Measurements from ENCODE around the gene TFF1.

Gene TFF1

GRCh38 chr21:42341776-42342542 lies 24.4 kb downstream of the TFF1 start:
- no peak for ATAC-seq
- TF ChIP-seq RARB (CRISPR knock-in tag; IDR thresholded peaks at IDR 0.05) (no peak), PPARA (CRISPR knock-in tag; IDR thresholded peaks at IDR 0.05; ENCODE audit: borderline replicate concordance) (no peak), PATZ1 (CRISPR knock-in tag; IDR thresholded peaks at IDR 0.05; ENCODE audit: borderline replicate concordance) (no peak), ARNTL (CRISPR knock-in tag; IDR thresholded peaks at IDR 0.05; ENCODE audit: borderline replicate concordance, low read depth) (no peak), ZFP3 (CRISPR knock-in tag; IDR thresholded peaks at IDR 0.05) (no peak), ESRRG (CRISPR knock-in tag; IDR thresholded peaks at IDR 0.05) (no peak), TCF4 (CRISPR knock-in tag; IDR thresholded peaks at IDR 0.05; ENCODE audit: borderline replicate concordance) (no peak), GLIS3 (CRISPR knock-in tag; IDR thresholded peaks at IDR 0.05) (no peak), ISL1 (CRISPR knock-in tag; IDR thresholded peaks at IDR 0.05) (no peak), ZC3H10 (CRISPR knock-in tag; IDR thresholded peaks at IDR 0.05) (no peak), TOX (CRISPR knock-in tag; IDR thresholded peaks at IDR 0.05; ENCODE audit: borderline replicate concordance) (no peak), CSDC2 (CRISPR knock-in tag; IDR thresholded peaks at IDR 0.05) (no peak)
- TF ChIP-seq, protein P1, sequence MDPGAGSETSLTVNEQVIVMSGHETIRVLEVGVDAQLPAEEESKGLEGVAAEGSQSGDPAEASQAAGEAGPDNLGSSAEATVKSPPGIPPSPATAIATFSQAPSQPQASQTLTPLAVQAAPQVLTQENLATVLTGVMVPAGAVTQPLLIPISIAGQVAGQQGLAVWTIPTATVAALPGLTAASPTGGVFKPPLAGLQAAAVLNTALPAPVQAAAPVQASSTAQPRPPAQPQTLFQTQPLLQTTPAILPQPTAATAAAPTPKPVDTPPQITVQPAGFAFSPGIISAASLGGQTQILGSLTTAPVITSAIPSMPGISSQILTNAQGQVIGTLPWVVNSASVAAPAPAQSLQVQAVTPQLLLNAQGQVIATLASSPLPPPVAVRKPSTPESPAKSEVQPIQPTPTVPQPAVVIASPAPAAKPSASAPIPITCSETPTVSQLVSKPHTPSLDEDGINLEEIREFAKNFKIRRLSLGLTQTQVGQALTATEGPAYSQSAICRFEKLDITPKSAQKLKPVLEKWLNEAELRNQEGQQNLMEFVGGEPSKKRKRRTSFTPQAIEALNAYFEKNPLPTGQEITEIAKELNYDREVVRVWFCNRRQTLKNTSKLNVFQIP (CRISPR knock-in tag; IDR thresholded peaks at IDR 0.05; ENCODE audit: borderline replicate concordance, low read depth) = no peak

DNA sequence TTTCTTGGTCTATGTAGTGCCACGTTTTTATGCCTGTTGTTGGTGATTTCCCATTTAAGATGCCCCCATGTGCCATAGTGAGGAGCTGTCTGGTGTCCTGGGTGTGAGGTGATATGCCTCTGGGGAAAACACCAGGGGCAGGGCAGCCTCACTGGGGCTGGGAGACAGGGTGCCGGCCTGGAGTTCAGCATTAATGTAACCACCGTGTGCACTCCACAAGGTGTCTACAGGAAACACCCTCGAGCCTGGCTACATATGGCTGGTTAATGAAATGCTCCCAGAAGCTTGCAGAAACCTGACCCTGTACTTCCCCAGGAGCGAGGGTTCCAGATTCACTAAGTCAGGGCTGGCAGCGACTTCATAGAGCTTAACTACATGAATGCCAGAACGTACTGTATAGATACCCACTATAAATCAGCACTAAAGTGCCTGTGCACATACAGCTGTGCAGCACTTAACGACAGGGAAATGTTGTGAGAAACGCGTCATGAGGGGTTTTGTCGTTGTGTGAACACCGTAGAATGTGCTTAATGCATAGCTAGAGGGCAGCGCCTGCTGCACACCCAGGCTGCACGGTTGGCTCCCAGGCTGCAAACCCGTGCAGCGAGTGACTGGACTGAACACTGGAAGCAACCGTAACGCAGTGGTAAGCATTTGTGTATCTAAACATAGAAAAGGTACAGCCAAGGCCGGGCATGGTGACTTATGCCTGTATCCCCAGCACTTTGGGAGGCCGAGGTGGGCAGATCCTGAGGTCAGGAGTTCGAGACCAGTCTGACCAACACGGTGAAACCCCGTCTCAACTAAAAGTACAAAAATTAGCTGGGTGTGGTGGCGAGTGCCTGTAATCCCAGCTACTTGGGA lies 25.9 kb downstream of the TFF1 start:
- TF ChIP-seq, protein P1 (CRISPR knock-in tag; IDR thresholded peaks at IDR 0.05; ENCODE audit: borderline replicate concordance, low read depth) = no peak
- TF ChIP-seq ARNTL (CRISPR knock-in tag; IDR thresholded peaks at IDR 0.05; ENCODE audit: borderline replicate concordance, low read depth) (no peak), RARB (CRISPR knock-in tag; IDR thresholded peaks at IDR 0.05) (no peak), TCF4 (CRISPR knock-in tag; IDR thresholded peaks at IDR 0.05; ENCODE audit: borderline replicate concordance) (no peak), CSRNP3 (CRISPR knock-in tag; IDR thresholded peaks at IDR 0.05) (no peak), PATZ1 (CRISPR knock-in tag; IDR thresholded peaks at IDR 0.05; ENCODE audit: borderline replicate concordance) (no peak), ZNF8 (CRISPR knock-in tag; IDR thresholded peaks at IDR 0.05) (no peak), ISL1 (CRISPR knock-in tag; IDR thresholded peaks at IDR 0.05) (no peak), ESRRG (CRISPR knock-in tag; IDR thresholded peaks at IDR 0.05) (no peak), ZNF70 (CRISPR knock-in tag; IDR thresholded peaks at IDR 0.05) (no peak), TOX (CRISPR knock-in tag; IDR thresholded peaks at IDR 0.05; ENCODE audit: borderline replicate concordance) (no peak), ZNF565 (CRISPR knock-in tag; conservative IDR thresholded peaks at IDR 0.05; ENCODE audit: low read depth) (no peak), ZFP30 (CRISPR knock-in tag; IDR thresholded peaks at IDR 0.05) (no peak)
- TF ChIP-seq, protein P2, sequence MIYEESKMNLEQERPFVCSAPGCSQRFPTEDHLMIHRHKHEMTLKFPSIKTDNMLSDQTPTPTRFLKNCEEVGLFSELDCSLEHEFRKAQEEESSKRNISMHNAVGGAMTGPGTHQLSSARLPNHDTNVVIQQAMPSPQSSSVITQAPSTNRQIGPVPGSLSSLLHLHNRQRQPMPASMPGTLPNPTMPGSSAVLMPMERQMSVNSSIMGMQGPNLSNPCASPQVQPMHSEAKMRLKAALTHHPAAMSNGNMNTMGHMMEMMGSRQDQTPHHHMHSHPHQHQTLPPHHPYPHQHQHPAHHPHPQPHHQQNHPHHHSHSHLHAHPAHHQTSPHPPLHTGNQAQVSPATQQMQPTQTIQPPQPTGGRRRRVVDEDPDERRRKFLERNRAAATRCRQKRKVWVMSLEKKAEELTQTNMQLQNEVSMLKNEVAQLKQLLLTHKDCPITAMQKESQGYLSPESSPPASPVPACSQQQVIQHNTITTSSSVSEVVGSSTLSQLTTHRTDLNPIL (CRISPR knock-in tag; IDR thresholded peaks at IDR 0.05; ENCODE audit: low read depth) = no peak
- TF ChIP-seq, protein P3, sequence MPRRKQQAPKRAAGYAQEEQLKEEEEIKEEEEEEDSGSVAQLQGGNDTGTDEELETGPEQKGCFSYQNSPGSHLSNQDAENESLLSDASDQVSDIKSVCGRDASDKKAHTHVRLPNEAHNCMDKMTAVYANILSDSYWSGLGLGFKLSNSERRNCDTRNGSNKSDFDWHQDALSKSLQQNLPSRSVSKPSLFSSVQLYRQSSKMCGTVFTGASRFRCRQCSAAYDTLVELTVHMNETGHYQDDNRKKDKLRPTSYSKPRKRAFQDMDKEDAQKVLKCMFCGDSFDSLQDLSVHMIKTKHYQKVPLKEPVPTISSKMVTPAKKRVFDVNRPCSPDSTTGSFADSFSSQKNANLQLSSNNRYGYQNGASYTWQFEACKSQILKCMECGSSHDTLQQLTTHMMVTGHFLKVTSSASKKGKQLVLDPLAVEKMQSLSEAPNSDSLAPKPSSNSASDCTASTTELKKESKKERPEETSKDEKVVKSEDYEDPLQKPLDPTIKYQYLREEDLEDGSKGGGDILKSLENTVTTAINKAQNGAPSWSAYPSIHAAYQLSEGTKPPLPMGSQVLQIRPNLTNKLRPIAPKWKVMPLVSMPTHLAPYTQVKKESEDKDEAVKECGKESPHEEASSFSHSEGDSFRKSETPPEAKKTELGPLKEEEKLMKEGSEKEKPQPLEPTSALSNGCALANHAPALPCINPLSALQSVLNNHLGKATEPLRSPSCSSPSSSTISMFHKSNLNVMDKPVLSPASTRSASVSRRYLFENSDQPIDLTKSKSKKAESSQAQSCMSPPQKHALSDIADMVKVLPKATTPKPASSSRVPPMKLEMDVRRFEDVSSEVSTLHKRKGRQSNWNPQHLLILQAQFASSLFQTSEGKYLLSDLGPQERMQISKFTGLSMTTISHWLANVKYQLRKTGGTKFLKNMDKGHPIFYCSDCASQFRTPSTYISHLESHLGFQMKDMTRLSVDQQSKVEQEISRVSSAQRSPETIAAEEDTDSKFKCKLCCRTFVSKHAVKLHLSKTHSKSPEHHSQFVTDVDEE (CRISPR knock-in tag; IDR thresholded peaks at IDR 0.05) = no peak
- ATAC-seq = no peak

Measured in SK-N-SH treated with all-trans-retinoic acid at 6 μM for 48 hours (cell line).